GM15510 (cell line): Measurements from ENCODE around the gene PTGER2.

Experiments
- POLR2A ChIP-seq: IDR thresholded peaks from 3 replicates; pipeline ENCODE4 v1.6.1; 2011; ENCODE audit warnings: borderline replicate concordance; ENCODE audit not compliant: insufficient read length; ENCODE audit errors: extremely low read depth

PTGER2 gene, protein sequence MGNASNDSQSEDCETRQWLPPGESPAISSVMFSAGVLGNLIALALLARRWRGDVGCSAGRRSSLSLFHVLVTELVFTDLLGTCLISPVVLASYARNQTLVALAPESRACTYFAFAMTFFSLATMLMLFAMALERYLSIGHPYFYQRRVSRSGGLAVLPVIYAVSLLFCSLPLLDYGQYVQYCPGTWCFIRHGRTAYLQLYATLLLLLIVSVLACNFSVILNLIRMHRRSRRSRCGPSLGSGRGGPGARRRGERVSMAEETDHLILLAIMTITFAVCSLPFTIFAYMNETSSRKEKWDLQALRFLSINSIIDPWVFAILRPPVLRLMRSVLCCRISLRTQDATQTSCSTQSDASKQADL

GRCh38 chr14:52313903-52314594, at the start of gene PTGER2:
PTGER2 (plus strand) TSS chr14:52314312; CDS start chr14:52314549, 237 bp downstream.
- TF ChIP-seq POLR2A, result no peak

DNA sequence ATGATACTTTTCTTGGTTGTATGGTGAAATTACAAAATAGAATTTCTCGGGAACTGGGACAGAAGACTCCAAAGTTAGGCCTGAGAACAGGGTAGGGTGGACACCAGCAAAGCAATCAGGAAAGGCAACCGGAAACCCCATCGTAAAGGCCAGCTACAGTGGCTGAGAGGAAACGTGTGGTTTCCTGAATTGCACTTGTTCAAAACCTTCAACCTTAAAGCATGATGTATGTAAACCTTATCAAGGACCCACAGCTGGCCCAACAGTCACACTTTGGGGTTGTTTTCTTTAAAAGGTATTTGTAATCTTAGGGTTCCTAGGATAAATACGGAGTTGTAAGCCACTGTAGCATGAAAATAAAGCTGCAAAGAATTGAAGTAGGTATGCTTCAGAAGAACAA, 48.9 kb upstream of the PTGER2 start:
- no peak for TF ChIP-seq POLR2A

DNA sequence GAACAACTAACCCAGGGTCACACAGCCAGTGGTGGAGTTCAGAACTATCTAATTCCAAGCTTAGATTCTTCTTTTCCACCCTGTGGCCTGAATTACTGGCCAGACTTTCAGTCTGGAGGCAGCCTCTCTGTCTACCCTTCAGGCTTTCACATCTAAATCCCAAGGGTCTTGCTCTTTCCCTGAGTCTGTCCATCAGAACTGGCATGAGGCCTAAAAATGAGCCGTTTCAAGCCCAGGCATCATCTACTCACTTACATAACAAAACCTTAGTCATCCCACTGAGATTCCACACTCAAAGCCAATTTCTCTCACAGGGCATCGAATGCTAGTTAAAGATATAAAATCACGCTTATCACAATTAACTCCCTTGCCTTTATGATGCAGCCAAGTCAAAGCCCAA, 47.9 kb upstream of the PTGER2 start:
- TF ChIP-seq POLR2A, result no peak

DNA sequence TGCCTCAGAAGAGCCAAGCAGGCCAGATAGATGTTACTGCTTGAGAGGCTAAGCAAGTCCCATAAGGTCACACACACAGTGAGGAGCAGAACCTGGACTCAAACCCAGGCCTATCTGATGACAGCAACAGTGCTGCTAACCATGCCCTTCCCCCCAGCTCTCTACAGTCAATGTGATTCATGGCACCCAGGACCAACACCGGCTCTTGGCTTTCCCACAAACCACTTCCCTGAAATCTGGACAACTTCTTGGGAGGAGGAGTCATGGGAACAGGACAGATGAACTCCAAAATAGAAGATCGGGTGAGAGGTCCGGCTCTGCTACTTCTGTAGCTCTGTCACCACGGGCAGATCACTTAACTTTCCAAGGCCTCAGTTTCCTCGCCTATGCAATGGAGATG, 47.3 kb upstream of the PTGER2 start:
- no peak for TF ChIP-seq POLR2A

DNA sequence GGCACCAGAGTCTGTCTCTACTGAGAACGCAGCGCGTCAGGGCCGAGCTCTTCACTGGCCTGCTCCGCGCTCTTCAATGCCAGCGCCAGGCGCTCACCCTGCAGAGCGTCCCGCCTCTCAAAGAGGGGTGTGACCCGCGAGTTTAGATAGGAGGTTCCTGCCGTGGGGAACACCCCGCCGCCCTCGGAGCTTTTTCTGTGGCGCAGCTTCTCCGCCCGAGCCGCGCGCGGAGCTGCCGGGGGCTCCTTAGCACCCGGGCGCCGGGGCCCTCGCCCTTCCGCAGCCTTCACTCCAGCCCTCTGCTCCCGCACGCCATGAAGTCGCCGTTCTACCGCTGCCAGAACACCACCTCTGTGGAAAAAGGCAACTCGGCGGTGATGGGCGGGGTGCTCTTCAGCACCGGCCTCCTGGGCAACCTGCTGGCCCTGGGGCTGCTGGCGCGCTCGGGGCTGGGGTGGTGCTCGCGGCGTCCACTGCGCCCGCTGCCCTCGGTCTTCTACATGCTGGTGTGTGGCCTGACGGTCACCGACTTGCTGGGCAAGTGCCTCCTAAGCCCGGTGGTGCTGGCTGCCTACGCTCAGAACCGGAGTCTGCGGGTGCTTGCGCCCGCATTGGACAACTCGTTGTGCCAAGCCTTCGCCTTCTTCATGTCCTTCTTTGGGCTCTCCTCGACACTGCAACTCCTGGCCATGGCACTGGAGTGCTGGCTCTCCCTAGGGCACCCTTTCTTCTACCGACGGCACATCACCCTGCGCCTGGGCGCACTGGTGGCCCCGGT, 46.4 kb upstream of the PTGER2 start, which contains the start of gene PTGDR:
Gene PTGDR (plus strand): TSS at position 198 of the 778 bp plus-strand sequence. CDS start 117 bp downstream, at position 315.
- no peak for TF ChIP-seq POLR2A

GRCh38 chr14:52268279-52269061, 45.6 kb upstream of the PTGER2 start:
- no peak for TF ChIP-seq POLR2A

GRCh38 chr14:52269100-52269499, 45.0 kb upstream of the PTGER2 start:
- TF ChIP-seq POLR2A, result no peak

- no peak for TF ChIP-seq POLR2A
Observed at GRCh38 chr14:52269982-52270381, 44.1 kb upstream of the PTGER2 start.

DNA sequence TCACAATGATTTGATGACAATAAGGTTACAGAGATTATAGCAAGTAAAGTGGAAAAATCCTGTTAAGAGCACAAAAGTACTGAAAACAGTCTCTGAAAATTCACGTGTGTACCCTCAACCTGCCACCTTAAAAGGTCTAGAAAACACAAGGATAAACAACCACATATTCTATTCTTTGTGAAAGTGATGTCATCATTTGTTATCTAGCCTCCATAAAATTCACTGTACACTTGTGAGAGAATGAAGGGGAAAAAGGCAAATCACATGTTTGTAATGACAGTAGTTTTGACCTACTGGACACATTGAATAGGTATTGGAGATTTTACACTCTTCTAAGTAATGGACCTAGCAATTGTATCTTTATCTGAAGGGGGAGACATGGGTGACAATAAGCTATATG, 42.6 kb upstream of the PTGER2 start:
- no peak for TF ChIP-seq POLR2A

GRCh38 chr14:52272375-52272774, 41.7 kb upstream of the PTGER2 start:
- TF ChIP-seq POLR2A, result no peak

DNA sequence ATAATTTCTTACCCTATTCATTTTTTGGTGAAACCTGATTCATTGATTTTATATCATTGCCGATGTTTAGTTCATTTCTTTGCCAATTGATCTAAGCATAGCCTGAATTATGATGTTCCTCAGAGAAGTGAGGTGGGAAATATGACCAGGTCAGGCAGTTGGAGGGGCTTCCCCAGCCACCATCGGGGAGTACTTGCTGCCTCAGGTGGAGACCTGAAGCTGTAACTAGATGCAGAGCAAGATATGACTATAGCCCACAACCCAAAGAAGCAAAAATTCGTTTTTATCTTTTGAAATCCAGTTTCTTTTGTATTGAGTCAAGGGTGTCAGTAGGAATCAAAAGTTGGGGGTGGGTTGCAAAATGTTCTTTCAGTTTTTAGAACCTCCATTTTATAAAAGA, 38.7 kb upstream of the PTGER2 start:
- TF ChIP-seq POLR2A, result no peak

DNA sequence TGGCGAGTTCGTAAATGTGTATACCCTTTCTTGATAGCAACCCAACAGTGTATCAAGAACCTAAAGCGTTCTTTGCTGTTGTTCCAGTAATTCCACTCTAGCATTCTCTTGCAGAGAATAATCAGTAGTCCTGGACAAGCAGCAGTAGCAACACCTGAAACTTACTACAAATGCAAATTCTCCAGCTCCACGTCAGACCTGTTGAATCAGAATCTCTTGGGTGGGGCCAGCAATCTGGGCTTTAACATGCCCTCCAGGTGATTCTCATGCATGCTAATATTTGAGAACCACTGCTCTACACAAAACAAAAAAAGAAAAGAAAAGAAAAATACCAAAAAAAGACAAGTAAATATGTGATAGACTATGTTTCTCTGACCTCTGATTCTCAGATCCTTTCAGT, 36.6 kb upstream of the PTGER2 start:
- no peak for TF ChIP-seq POLR2A

DNA sequence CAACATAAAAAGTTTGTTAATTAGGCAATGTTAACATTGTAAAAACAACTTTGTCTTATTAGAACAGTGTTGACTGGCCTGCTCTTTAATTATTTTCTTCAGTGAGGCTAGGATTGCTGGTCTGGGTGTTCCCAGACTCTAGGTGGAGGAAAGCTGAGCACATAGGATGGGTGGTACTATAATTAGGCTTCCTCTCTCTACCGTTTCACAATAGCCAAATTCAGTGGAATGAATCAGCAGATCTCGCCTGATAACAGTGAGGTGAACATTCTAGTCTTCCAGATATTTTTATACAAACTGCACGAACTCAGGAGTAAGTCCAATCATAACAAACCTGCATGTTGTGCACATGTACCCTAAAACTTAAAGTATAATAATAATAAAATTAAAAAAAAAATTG, 34.7 kb upstream of the PTGER2 start:
- no peak for TF ChIP-seq POLR2A

- TF ChIP-seq POLR2A, result no peak
Observed at GRCh38 chr14:52283099-52283498, 31.0 kb upstream of the PTGER2 start.
